ENCODE data around the gene ZNF580.

ZNF580 gene

GRCh38 chr19:55606471-55606787, 34.4 kb upstream of the ZNF580 start:
- no peak for DNase-seq

- no peak for DNase-seq
These were observed 34.0 kb upstream of the ZNF580 start for GRCh38 chr19:55606817-55607216.

GRCh38 chr19:55609326-55609725, 31.5 kb upstream of the ZNF580 start:
- DNase-seq = no peak

- DNase-seq = no peak
These were observed 29.4 kb upstream of the ZNF580 start for GRCh38 chr19:55611300-55611982.

- DNase-seq = no peak
These were observed 28.7 kb upstream of the ZNF580 start for GRCh38 chr19:55611983-55612645.

- no peak for DNase-seq
These were observed 27.4 kb upstream of the ZNF580 start for GRCh38 chr19:55613396-55613795.

- DNase-seq = no peak
These were observed 26.7 kb upstream of the ZNF580 start for GRCh38 chr19:55613930-55614710.

- DNase-seq = no peak
These were observed 25.9 kb upstream of the ZNF580 start for GRCh38 chr19:55614711-55615542.

GRCh38 chr19:55615543-55616394, 25.0 kb upstream of the ZNF580 start:
- no peak for DNase-seq

GRCh38 chr19:55616395-55616875, 24.4 kb upstream of the ZNF580 start:
- no peak for DNase-seq

GRCh38 chr19:55617426-55617825, 23.4 kb upstream of the ZNF580 start:
- no peak for DNase-seq

GRCh38 chr19:55618426-55618825, 22.4 kb upstream of the ZNF580 start:
- no peak for DNase-seq

GRCh38 chr19:55619286-55619685, 21.5 kb upstream of the ZNF580 start:
- no peak for DNase-seq

- DNase-seq = peak; percentile 54
These were observed 20.2 kb upstream of the ZNF580 start for GRCh38 chr19:55620410-55621204.

- no peak for DNase-seq
These were observed 19.6 kb upstream of the ZNF580 start for GRCh38 chr19:55621205-55621672.

- no peak for DNase-seq
These were observed 19.1 kb upstream of the ZNF580 start for GRCh38 chr19:55621673-55622231.

- no peak for DNase-seq
These were observed 18.4 kb upstream of the ZNF580 start for GRCh38 chr19:55622242-55622969.

- DNase-seq = no peak
These were observed 17.7 kb upstream of the ZNF580 start for GRCh38 chr19:55623130-55623529.

- no peak for DNase-seq
These were observed 17.2 kb upstream of the ZNF580 start for GRCh38 chr19:55623561-55623960.
